Smooth muscle cell (in vitro differentiated cells): ENCODE data around the gene PDGFD. TPM values are rescaled to one million over a fixed set of nuclear protein-coding genes. Genes with fewer than 3 reads are reported as not detected.

Source experiments
- DNase-seq: peaks from one replicate; lab custom pipeline; 2025; ENCODE audit not compliant: unreplicated experiment; lab: John Stamatoyannopoulos, UW
- H2AFZ ChIP-seq: fragments of 200-600 bp; sonication (generic); 2 replicates; pipeline ENCODE4 v1.6.0; 2016; ENCODE audit warnings: antibody characterized with exemption, low read depth, mild to moderate bottlenecking
- H3F3A ChIP-seq: fragments of 200-600 bp; sonication (generic); 2 replicates; pipeline ENCODE4 v1.6.0; 2017; ENCODE audit warnings: antibody characterized with exemption, low read depth
- H3K27ac ChIP-seq: fragments of 200-600 bp; sonication (generic); 2 replicates; pipeline ENCODE4 v1.5.1; 2016; ENCODE audit warnings: low read depth, mild to moderate bottlenecking
- H3K27me3 ChIP-seq: fragments of 200-600 bp; sonication (generic); 2 replicates; pipeline ENCODE4 v1.6.1; 2016; ENCODE audit warnings: low read depth, mild to moderate bottlenecking
- H3K36me3 ChIP-seq: fragments of 200-600 bp; sonication (generic); 2 replicates; pipeline ENCODE4 v1.5.1; 2016; ENCODE audit warnings: low read depth
- H3K4me1 ChIP-seq: fragments of 200-600 bp; sonication (generic); 2 replicates; pipeline ENCODE4 v1.5.1; 2016; ENCODE audit warnings: low read depth
- H3K4me2 ChIP-seq: fragments of 200-600 bp; sonication (generic); 2 replicates; pipeline ENCODE4 v1.6.0; 2016; ENCODE audit warnings: mild to moderate bottlenecking
- H3K4me3 ChIP-seq: fragments of 200-600 bp; sonication (generic); 2 replicates; pipeline ENCODE4 v1.5.1; 2016; ENCODE audit warnings: mild to moderate bottlenecking
- H3K79me2 ChIP-seq: fragments of 200-600 bp; sonication (generic); 2 replicates; pipeline ENCODE4 v1.6.0; 2016; ENCODE audit warnings: low read depth, mild to moderate bottlenecking
- H3K9ac ChIP-seq: fragments of 200-600 bp; sonication (generic); 2 replicates; pipeline ENCODE4 v1.6.0; 2016; ENCODE audit warnings: low read depth
- H3K9me3 ChIP-seq: fragments of 200-600 bp; sonication (generic); replicated peaks from 2 replicates; pipeline ENCODE4 v1.5.1; 2016; ENCODE audit warnings: low read depth
- H4K20me1 ChIP-seq: fragments of 200-600 bp; sonication (generic); 2 replicates; pipeline ENCODE4 v1.6.0; 2016; ENCODE audit warnings: low read depth
- WGBS: methylation state at CpG from one replicate; pipeline ENCODE4 v1.1.7; 2016; ENCODE audit warnings: low lambda C conversion rate; 5-methylcytosine and 5-hydroxymethylcytosine counted together
- polyA plus RNA-seq: library from polyadenylated mRNA; unstranded; fragments of >200 nt; fragmentation: Nextera tagmentation; extraction: Ambion mirVana; gene quantifications from 2 replicates; pipeline ENCODE4 v1.2.1, GENCODE V29; 2016
- total RNA-seq: library from RNA; depleted of rRNA; stranded (reverse); fragments of >200 nt; gene quantifications from 2 replicates; pipeline ENCODE4 v1.2.3, GENCODE V29; 2014
- TF ChIP-seq, protein P1 (sequence below): fragments of 200-600 bp; sonication (generic); IDR thresholded peaks from 2 replicates; pipeline ENCODE4 v1.5.1; 2017; ENCODE audit warnings: borderline replicate concordance, mild to moderate bottlenecking, antibody characterized with exemption; ENCODE audit not compliant: insufficient read depth, poor library complexity, severe bottlenecking

Gene PDGFD
- total and polyA plus RNA-seq, 2 experiments from 2014 or later = 1.5 to 10.0 TPM

DNA sequence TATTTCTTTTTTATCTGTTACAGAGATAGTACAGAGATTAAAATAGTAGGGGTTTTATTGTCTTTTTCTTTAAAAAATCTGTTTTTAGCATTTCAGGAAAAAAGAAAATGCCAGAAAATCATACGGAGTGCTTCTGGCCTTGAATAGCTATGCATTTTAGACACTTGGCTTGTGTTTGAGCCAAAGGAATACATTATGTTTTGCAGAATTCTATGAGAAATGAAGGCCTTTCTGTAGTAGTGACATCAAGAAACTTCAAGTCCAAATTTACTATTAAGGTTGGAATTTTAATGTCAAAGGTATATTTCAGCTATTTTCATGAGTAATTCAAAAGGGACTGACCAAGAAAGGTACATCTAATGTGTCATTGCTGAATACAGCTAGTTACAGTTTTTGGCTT is 183.8 kb downstream of the PDGFD start:
- H4K20me1 ChIP-seq = no peaks in the 10 kb centered on the region
- no peak overlapping the region for H3K27ac ChIP-seq
- no peak overlapping the region for H3K4me3 ChIP-seq
- H3K4me2 ChIP-seq = no peak overlapping the region
- no peaks in the 10 kb centered on the region for H3F3A ChIP-seq
- no peaks in the 10 kb centered on the region for H3K36me3 ChIP-seq
- no peak for DNase-seq
- H3K9ac ChIP-seq = no peak overlapping the region
- TF ChIP-seq, protein P1, sequence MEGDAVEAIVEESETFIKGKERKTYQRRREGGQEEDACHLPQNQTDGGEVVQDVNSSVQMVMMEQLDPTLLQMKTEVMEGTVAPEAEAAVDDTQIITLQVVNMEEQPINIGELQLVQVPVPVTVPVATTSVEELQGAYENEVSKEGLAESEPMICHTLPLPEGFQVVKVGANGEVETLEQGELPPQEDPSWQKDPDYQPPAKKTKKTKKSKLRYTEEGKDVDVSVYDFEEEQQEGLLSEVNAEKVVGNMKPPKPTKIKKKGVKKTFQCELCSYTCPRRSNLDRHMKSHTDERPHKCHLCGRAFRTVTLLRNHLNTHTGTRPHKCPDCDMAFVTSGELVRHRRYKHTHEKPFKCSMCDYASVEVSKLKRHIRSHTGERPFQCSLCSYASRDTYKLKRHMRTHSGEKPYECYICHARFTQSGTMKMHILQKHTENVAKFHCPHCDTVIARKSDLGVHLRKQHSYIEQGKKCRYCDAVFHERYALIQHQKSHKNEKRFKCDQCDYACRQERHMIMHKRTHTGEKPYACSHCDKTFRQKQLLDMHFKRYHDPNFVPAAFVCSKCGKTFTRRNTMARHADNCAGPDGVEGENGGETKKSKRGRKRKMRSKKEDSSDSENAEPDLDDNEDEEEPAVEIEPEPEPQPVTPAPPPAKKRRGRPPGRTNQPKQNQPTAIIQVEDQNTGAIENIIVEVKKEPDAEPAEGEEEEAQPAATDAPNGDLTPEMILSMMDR = no peak
- H3K79me2 ChIP-seq = no peaks in the 10 kb centered on the region
- 100% methylated on average over 1 of the region's 1 CpG for WGBS
- no peak overlapping the region for H2AFZ ChIP-seq
- no peaks in the 10 kb centered on the region for H3K27me3 ChIP-seq
- no peaks in the 10 kb centered on the region for H3K9me3 ChIP-seq
- H3K4me1 ChIP-seq = no peaks in the 10 kb centered on the region

DNA sequence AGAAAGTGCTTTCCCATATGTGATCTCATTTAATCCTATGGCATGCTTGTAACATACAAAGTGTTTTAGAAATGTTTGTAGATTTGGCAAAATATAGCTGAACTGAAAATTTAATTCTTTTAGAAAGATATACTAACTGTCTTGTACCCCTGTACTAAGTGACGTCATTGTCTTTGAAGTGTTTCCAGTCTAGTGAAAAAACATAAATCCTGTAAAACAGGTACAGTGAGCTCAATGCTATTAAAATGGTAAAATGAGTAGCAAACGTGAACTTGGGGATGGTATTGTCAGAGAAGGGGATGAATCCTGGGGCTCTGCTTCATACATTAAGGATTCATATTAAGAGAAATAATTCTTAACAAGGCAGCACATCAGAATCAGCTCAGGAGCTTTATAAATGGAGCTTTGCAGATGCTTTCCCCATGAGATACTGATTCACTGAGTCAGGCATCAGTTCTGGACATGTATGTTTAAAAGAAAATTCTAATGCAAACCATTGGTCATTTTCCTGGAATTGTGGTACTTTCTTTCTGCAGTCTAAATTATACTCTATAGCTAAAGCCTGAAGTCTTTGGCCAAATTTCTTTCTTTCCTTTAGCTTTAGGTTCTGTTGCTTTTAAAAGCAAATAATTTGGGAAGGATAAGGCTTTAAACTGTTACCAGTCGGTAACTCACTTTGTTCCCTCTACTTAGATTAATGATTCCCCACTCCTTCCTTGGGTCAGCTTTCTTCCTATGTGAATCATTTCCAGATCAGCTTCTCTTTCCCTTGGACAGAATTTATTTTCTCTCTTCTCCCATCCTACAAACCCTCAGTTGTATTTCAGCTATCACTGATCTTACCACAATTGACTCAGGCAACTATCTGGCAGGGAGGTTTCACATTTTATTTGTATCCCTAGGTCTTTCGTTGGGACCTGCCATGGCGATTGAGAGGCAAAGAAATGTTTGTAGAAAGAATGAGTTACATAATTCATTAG is 185.0 kb downstream of the PDGFD start:
- no peaks in the 10 kb centered on the region for H3K79me2 ChIP-seq
- no peak overlapping the region for H3K4me3 ChIP-seq
- no peaks in the 10 kb centered on the region for H4K20me1 ChIP-seq
- no peak overlapping the region for H2AFZ ChIP-seq
- H3K4me1 ChIP-seq = no peaks in the 10 kb centered on the region
- TF ChIP-seq, protein P1 = no peak
- H3K27me3 ChIP-seq = no peaks in the 10 kb centered on the region
- no peak for DNase-seq
- no peak overlapping the region for H3K9ac ChIP-seq
- H3F3A ChIP-seq = no peaks in the 10 kb centered on the region
- WGBS = 75% methylated on average over 5 of the region's 5 CpGs
- H3K4me2 ChIP-seq = peak overlapping the region; percentile 24
- no peaks in the 10 kb centered on the region for H3K36me3 ChIP-seq
- peak overlapping the region; percentile 48 for H3K27ac ChIP-seq
- no peaks in the 10 kb centered on the region for H3K9me3 ChIP-seq

DNA sequence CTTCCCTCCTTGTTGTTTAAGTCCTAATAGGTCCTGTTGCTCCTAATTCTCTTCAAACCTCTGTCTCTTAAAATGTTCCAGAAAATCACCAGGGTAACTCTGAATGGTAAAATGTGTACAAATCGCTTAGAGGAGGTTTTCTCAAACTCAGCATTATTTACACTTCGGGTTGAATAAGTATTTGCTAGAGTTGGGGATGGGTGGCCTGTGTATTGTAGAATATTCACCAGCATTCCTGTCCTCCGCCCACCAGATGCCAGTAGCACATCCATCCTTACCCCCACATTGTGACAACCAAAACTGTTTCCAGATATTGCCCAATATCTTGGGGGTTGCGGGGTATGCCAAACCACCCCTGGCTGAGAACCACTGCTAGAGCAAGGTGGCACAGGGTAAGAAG is 191.9 kb downstream of the PDGFD start:
- no peaks in the 10 kb centered on the region for H3K79me2 ChIP-seq
- no peak for DNase-seq
- H3K36me3 ChIP-seq = no peaks in the 10 kb centered on the region
- no peak overlapping the region for H3K9ac ChIP-seq
- H3K4me3 ChIP-seq = no peak overlapping the region
- no peak overlapping the region for H3K27ac ChIP-seq
- H3F3A ChIP-seq = no peaks in the 10 kb centered on the region
- TF ChIP-seq, protein P1 = no peak
- no peaks in the 10 kb centered on the region for H3K27me3 ChIP-seq
- no peaks in the 10 kb centered on the region for H4K20me1 ChIP-seq
- H3K4me1 ChIP-seq = no peaks in the 10 kb centered on the region
- H3K9me3 ChIP-seq = no peaks in the 10 kb centered on the region
- no peak overlapping the region for H3K4me2 ChIP-seq
- no peak overlapping the region for H2AFZ ChIP-seq
- WGBS = 91% methylated on average over 4 of the region's 4 CpGs

DNA sequence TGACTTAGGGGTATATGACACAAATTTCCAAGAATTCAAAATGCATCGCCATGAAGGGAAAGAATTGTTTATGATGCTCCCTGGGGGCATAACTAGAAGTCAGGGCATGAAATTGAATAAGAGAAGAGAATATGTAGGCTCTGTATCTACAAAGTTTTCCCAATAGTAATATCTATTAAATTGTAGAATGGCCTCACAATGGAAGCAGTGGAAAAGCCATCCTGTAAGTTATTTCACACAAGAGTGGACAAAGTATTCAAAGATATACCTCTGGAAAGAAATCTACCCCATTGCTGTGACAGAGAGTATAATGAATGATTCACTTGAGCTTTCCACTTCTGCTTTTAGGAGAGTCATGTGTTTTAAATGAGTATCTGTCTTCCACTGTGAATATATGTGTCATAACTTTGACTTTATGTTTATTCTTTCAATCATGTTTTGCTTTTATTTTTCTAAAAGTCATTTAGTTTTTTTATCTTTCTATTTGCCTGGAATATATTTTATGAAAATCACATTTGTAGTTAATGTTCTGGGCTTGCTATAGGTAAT is 193.2 kb downstream of the PDGFD start:
- H3K4me3 ChIP-seq = no peak overlapping the region
- no peak overlapping the region for H2AFZ ChIP-seq
- DNase-seq = no peak
- no peak overlapping the region for H3K27ac ChIP-seq
- no peak overlapping the region for H3K4me2 ChIP-seq
- TF ChIP-seq, protein P1 = no peak
- 86% methylated on average over 1 of the region's 1 CpG for WGBS
- H3K79me2 ChIP-seq = no peaks in the 10 kb centered on the region
- H3F3A ChIP-seq = no peaks in the 10 kb centered on the region
- H4K20me1 ChIP-seq = no peaks in the 10 kb centered on the region
- H3K27me3 ChIP-seq = no peaks in the 10 kb centered on the region
- H3K4me1 ChIP-seq = no peaks in the 10 kb centered on the region
- H3K9me3 ChIP-seq = no peaks in the 10 kb centered on the region
- no peaks in the 10 kb centered on the region for H3K36me3 ChIP-seq
- no peak overlapping the region for H3K9ac ChIP-seq
